ENCODE results near the gene GATD1.

The GATD1 gene

GRCh38 chr11:794766-795633 lies 17.7 kb upstream of the GATD1 start:
- no peak for DNase-seq

GRCh38 chr11:794013-794765 lies 16.9 kb upstream of the GATD1 start:
- no peak for DNase-seq

- DNase-seq, result no peak
Measured at GRCh38 chr11:793556-793955, 16.3 kb upstream of the GATD1 start.

- DNase-seq, result no peak
Measured at GRCh38 chr11:792873-793272, 15.6 kb upstream of the GATD1 start.

GRCh38 chr11:792535-792821 lies 15.2 kb upstream of the GATD1 start:
- DNase-seq, result no peak

- no peak for DNase-seq
Measured at GRCh38 chr11:791658-792534, 14.6 kb upstream of the GATD1 start.

- DNase-seq, result no peak
Measured at GRCh38 chr11:790721-791564, 13.7 kb upstream of the GATD1 start.

- DNase-seq, result peak; percentile 15 to 53
Measured at GRCh38 chr11:789943-790342, 12.7 kb upstream of the GATD1 start, which contains the start of gene CEND1. Gene CEND1, minus strand, starts transcription at chr11:790090. Its CDS starts 1,514 bp downstream, at chr11:788576.

GRCh38 chr11:788953-789940 lies 12.0 kb upstream of the GATD1 start:
- DNase-seq, result no peak

GRCh38 chr11:788009-788640 lies 10.8 kb upstream of the GATD1 start:
- DNase-seq, result no peak

- DNase-seq, result no peak
Measured at GRCh38 chr11:787084-787675, 9.9 kb upstream of the GATD1 start.

GRCh38 chr11:786235-787083 lies 9.2 kb upstream of the GATD1 start:
- DNase-seq, result no peak

GRCh38 chr11:783581-784015 lies 6.3 kb upstream of the GATD1 start:
- DNase-seq, result peak; percentile 27 to 37

- no peak for DNase-seq
Measured at GRCh38 chr11:782264-783174, 5.2 kb upstream of the GATD1 start.

- DNase-seq, result no peak
Measured at GRCh38 chr11:779955-780532, 2.8 kb upstream of the GATD1 start.

GRCh38 chr11:778976-779954 lies 2.0 kb upstream of the GATD1 start:
- no peak for DNase-seq

Measured in CD4-positive, alpha-beta T cell treated with Interferon alpha-2 for 1 hour (primary cell).